HEK293T (cell line): ENCODE measurements around the gene RTN1.

Source experiments
- BHLHE40 ChIP-seq: fragments of 450-650 bp; IDR thresholded peaks from 2 replicates; pipeline ENCODE4 v1.6.1; 2016; ENCODE audit warnings: mild to moderate bottlenecking, moderate library complexity, borderline replicate concordance
- CTBP1 ChIP-seq: fragments of 450-650 bp; IDR thresholded peaks from 2 replicates; pipeline ENCODE4 v1.6.1; 2016; ENCODE audit warnings: borderline replicate concordance
- FOXA1 ChIP-seq: fragments of 450-650 bp; IDR thresholded peaks from 2 replicates; pipeline ENCODE4 v1.6.1; 2016; ENCODE audit warnings: mild to moderate bottlenecking
- FOXK2 ChIP-seq: fragments of 450-650 bp; IDR thresholded peaks from 2 replicates; pipeline ENCODE4 v1.6.1; 2016; ENCODE audit warnings: mild to moderate bottlenecking
- FOXM1 ChIP-seq: fragments of 450-650 bp; IDR thresholded peaks from 2 replicates; pipeline ENCODE4 v1.6.1; 2017; ENCODE audit warnings: mild to moderate bottlenecking, borderline replicate concordance
- HDGF ChIP-seq: fragments of 450-650 bp; IDR thresholded peaks from 2 replicates; pipeline ENCODE4 v1.6.1; 2017; ENCODE audit warnings: antibody characterized with exemption, borderline replicate concordance
- L3MBTL2 ChIP-seq: fragments of 450-650 bp; conservative IDR thresholded peaks from 2 replicates; pipeline ENCODE4 v1.6.1; 2016; ENCODE audit warnings: mild to moderate bottlenecking
- PKNOX1 ChIP-seq: fragments of 450-650 bp; IDR thresholded peaks from 2 replicates; pipeline ENCODE4 v1.6.1; 2016
- SP1 ChIP-seq: fragments of 450-650 bp; IDR thresholded peaks from 2 replicates; pipeline ENCODE4 v1.6.1; 2017
- SUZ12 ChIP-seq: fragments of 450-650 bp; IDR thresholded peaks from 2 replicates; pipeline ENCODE4 v1.6.1; 2016; ENCODE audit warnings: mild to moderate bottlenecking
- TARDBP ChIP-seq: fragments of 450-650 bp; IDR thresholded peaks from 2 replicates; pipeline ENCODE4 v1.6.1; 2016
- ZNF384 ChIP-seq: fragments of 450-650 bp; IDR thresholded peaks from 2 replicates; pipeline ENCODE4 v1.6.1; 2016

- no peak for TF ChIP-seq BHLHE40
- TF ChIP-seq HDGF = no peak
- TF ChIP-seq SP1 = no peak
- TF ChIP-seq PKNOX1 = no peak
- TF ChIP-seq TARDBP = no peak
- TF ChIP-seq CTBP1 = no peak
- TF ChIP-seq ZNF384 = no peak
- TF ChIP-seq L3MBTL2 = no peak
- no peak for TF ChIP-seq FOXM1
- TF ChIP-seq FOXK2 = no peak
- TF ChIP-seq FOXA1 = no peak
- TF ChIP-seq SUZ12 = no peak
Observed at GRCh38 chr14:59585891-59586554, 284.6 kb downstream of the RTN1 start.
